Activated naive CD8-positive, alpha-beta T cell treated with anti-CD3 and anti-CD28 coated beads, Interleukin-2, amount 50 U/mL, for 16 hours (primary cell): Measurements from ENCODE around the gene OSBPL2.

ENCODE experiments used
- DNase-seq: peaks from one replicate; pipeline ENCODE4 v3.0.0-alpha.2; 2020; ENCODE audit warnings: low read depth, low spot score

The OSBPL2 gene

GRCh38 chr20:62254021-62254724 is 15.9 kb downstream of the OSBPL2 start:
- no peak for DNase-seq

GRCh38 chr20:62255976-62256375 is 17.7 kb downstream of the OSBPL2 start:
- no peak for DNase-seq

GRCh38 chr20:62258499-62259293 is 20.4 kb downstream of the OSBPL2 start:
- DNase-seq = no peak

GRCh38 chr20:62259294-62259565 is 20.9 kb downstream of the OSBPL2 start:
- DNase-seq = no peak

- DNase-seq = no peak
Observed at GRCh38 chr20:62262064-62262463, 23.7 kb downstream of the OSBPL2 start.

DNA sequence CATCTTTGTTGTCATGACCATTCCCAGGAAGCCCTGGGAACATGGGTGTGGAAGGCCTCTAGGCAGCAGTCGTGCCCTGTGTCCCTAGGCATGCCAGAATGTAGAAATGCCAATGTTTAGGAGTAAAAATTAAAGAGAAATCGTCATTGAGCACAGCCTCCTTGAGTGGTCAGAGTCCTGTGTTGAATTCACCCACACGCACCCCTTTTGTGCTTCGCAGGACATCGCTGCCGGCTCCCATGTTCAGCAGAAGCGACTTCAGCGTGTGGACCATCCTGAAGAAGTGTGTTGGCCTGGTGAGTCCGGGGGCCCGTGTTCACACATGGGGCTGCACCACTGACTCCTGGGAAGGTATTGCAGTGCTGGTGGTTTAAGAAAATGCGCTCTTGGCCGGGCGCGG is 25.1 kb downstream of the OSBPL2 start:
- no peak for DNase-seq

DNA sequence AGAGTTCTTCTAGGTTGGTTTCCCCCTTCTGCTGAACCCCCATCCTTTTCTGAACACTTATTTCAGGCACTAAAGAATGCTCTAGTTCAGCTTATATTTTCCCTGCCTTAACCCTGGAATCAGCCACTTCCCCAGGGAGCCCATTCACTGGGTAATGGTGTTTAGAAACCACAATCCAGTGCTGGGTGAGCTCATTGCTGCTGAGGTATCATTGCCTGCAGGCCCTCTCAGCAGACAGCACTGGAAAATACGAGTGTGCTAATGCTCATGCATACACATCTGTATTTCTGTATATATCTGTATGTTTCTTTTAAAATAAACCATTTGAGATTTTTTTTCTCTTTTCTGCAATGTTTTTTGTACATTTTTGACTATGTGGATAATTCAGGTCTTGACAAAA is 27.0 kb downstream of the OSBPL2 start:
- no peak for DNase-seq

DNA sequence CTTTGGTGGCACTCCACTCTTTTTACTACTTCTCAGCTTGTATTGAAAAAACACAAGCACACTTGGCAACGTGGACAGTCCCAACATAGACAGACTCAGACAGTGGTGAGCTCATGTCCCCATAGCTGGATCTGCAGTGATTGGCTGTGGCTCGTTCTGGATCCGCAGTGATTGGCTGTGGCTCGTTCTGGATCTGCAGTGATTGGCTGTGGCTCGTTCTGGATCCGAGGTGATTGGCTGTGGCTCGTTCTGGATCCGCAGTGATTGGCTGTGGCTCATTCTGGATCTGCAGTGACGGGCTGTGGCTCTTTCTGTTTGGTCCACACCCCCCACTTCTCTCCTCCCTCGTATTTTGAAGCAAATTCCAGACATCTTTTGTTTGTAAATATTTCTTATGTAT is 28.0 kb downstream of the OSBPL2 start:
- DNase-seq = no peak

- no peak for DNase-seq
Observed at GRCh38 chr20:62266851-62267250, 28.5 kb downstream of the OSBPL2 start.

GRCh38 chr20:62267543-62267942 is 29.2 kb downstream of the OSBPL2 start:
- no peak for DNase-seq

- no peak for DNase-seq
Observed at GRCh38 chr20:62268228-62268900, 30.0 kb downstream of the OSBPL2 start.

DNA sequence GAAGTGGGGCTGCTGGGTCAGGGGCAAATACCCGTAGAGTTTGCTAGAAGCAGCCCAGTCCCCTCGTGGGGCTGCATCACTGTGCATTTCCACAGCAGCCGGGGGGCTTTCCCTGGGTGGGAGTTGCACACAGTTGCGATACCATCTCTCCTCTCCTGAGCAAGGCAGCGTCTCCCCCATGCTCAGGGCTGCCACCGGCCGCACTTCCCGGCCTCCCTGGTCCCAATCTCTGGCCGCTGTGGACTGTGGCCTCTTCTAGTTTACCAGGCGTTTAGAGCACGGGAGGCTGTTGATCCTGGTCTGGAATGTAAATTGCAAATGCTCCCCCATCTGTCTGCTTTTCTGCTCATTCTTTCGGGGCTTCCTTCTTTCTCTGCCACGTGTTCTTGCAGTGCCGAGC is 31.1 kb downstream of the OSBPL2 start:
- no peak for DNase-seq

DNA sequence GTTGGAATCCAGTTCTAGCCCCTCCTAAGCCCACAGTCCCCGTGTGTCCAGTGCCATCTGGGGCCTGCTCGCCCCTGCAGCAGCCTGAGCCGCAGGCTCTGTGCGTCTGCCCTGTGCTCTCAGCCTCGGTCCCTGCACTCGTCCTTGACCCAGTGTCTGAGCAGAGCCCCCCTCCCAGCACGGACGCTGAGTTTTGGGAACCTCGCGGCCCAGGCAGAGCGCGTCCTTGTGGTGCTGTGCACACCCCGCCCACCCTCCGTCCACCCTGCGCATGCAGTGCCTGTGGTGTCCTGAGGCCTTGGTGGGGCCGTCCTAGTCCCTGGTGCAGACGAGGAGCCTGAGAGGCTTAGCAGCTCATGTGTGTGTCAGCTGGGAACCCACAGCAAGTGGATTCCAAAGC is 31.6 kb downstream of the OSBPL2 start:
- DNase-seq = no peak

DNA sequence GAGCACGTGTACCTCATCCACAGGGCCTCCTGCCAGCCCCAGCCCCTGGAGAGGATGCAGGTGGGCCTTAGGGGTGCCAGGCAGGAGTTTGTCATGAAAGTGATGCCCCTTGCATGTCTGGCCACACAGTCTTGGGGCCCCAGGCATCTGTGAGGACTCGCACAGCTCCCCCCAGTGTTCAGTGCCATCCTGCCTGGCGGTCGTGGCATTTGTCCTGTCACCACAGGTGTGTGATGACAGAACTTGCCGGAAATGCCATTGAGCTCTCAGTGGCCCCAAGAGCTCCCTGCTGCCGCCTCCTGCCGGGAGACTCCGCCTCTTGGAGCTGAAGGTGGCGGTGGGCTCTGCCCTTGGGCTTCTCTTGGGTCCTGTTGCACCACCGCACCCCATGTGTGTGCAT is 33.9 kb downstream of the OSBPL2 start:
- no peak for DNase-seq

GRCh38 chr20:62273416-62273815 is 35.1 kb downstream of the OSBPL2 start:
- no peak for DNase-seq

- DNase-seq = no peak
Observed at GRCh38 chr20:62274332-62274950, 36.1 kb downstream of the OSBPL2 start.

DNA sequence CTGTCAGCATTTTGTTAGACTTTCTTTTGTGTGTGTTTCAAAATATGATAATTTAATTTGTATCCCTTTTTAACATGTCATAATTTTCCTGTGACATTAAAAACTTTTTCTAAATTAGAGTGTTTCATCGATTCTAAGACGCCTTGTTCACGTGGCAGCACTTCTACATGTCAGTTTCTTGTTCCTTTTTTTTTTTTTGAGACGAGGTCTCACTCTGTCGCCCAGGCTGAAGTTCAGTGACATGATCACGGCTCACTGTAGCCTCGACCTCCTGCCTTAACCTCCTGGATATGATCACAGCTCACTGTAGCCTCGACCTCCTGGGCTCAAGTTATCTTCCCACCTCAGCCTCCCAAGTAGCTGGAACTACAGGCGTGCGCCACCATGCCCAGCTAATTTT is 36.9 kb downstream of the OSBPL2 start:
- no peak for DNase-seq

GRCh38 chr20:62276439-62276838 is 38.1 kb downstream of the OSBPL2 start:
- DNase-seq = no peak

DNA sequence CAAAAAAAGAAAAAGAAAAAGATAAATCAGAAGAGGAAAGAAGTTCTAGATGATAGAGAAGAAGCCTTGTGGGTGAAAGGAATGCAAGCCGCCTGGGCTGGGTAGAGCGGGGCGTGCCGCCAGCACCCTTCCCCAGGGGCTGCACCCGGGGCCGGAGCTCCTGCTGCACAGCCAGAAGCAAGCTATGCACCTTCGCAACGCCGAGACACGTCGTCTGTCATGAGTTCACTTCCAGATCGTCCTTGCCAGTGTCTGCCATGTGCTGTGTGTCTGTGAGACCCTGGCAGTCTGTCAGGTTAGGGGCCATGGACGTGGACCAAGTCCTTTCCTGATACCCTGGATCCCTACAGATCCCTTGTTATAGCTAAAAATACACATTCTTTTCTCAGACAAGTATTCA is 38.9 kb downstream of the OSBPL2 start:
- DNase-seq = no peak

DNA sequence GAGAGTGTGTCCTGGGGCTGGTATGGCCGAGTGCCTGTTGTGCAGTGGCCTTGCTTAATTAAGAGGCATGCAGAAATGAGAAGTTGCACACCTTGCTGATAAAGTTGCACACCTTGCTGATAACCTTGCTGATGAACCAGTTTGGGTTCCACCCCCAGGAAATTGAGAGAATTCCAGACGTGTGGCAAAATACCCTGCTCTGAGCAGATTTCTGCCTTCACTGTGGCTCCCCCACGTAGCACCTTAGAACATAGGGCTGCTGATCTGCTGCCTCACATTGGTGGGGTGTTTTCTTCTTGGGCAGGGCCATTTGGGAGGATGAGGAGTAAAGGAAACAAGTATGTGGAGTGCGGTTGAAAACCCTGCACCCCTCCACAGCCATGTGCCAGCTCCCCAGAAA is 42.0 kb downstream of the OSBPL2 start:
- no peak for DNase-seq

- DNase-seq = no peak
Observed at GRCh38 chr20:62281161-62281933, 43.0 kb downstream of the OSBPL2 start.

GRCh38 chr20:62282103-62282502 is 43.8 kb downstream of the OSBPL2 start:
- DNase-seq = no peak
